HEK293T (cell line): ENCODE results near the gene SELENOP.

Experiments
- ARNT ChIP-seq: fragments of 450-650 bp; IDR thresholded peaks from 2 replicates; pipeline ENCODE4 v1.6.1; 2017; ENCODE audit warnings: mild to moderate bottlenecking
- BHLHE40 ChIP-seq: fragments of 450-650 bp; IDR thresholded peaks from 2 replicates; pipeline ENCODE4 v1.6.1; 2016; ENCODE audit warnings: mild to moderate bottlenecking, moderate library complexity, borderline replicate concordance
- FOXA1 ChIP-seq: fragments of 450-650 bp; IDR thresholded peaks from 2 replicates; pipeline ENCODE4 v1.6.1; 2016; ENCODE audit warnings: mild to moderate bottlenecking
- FOXK2 ChIP-seq: fragments of 450-650 bp; IDR thresholded peaks from 2 replicates; pipeline ENCODE4 v1.6.1; 2016; ENCODE audit warnings: mild to moderate bottlenecking
- FOXM1 ChIP-seq: fragments of 450-650 bp; IDR thresholded peaks from 2 replicates; pipeline ENCODE4 v1.6.1; 2017; ENCODE audit warnings: mild to moderate bottlenecking, borderline replicate concordance
- LEF1 ChIP-seq: fragments of 450-650 bp; IDR thresholded peaks from 2 replicates; pipeline ENCODE4 v1.6.1; 2017; ENCODE audit warnings: mild to moderate bottlenecking, borderline replicate concordance
- PKNOX1 ChIP-seq: fragments of 450-650 bp; IDR thresholded peaks from 2 replicates; pipeline ENCODE4 v1.6.1; 2016
- SP1 ChIP-seq: fragments of 450-650 bp; IDR thresholded peaks from 2 replicates; pipeline ENCODE4 v1.6.1; 2017
- SUZ12 ChIP-seq: fragments of 450-650 bp; IDR thresholded peaks from 2 replicates; pipeline ENCODE4 v1.6.1; 2016; ENCODE audit warnings: mild to moderate bottlenecking
- TARDBP ChIP-seq: fragments of 450-650 bp; IDR thresholded peaks from 2 replicates; pipeline ENCODE4 v1.6.1; 2016

DNA sequence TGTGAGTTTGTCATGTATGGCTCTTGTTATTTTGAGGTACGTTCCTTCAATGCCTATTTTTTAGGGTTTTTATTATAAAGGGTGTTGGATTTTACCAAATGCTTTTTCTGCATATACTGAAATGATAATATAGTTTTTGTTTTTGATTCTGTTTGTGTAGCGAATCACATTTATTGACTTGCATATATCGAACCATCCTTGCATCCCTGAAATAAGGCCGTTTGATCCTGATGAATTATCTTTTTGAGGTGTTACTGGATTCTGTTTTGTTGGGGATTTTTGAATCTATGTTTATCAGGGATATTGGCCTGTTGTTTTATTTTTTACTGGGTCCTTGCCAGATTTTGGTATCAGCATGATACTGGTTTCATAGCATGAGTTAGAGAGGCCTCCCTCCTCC is 25.9 kb downstream of the SELENOP start:
- no peak for TF ChIP-seq SUZ12
- no peak for TF ChIP-seq LEF1
- no peak for TF ChIP-seq FOXK2
- TF ChIP-seq ARNT: no peak
- no peak for TF ChIP-seq TARDBP
- no peak for TF ChIP-seq SP1
- no peak for TF ChIP-seq BHLHE40
- TF ChIP-seq FOXM1: no peak
- TF ChIP-seq PKNOX1: no peak
- no peak for TF ChIP-seq FOXA1
